NCI-H446 (cell line): Measurements from ENCODE around the gene IPO9.
A peak's percentile ranks its signal among the peaks of the same experiment; 100 is the strongest.
"Not testable (repeated sequence)": the region's sequence is repeated elsewhere in the genome, so short reads cannot be mapped to it uniquely, and the experiment has no call there.

Experiments
- DNase-seq, 2 experiments: peaks; one replicate each; lab custom pipeline; 2025; lab: John Stamatoyannopoulos, UW

IPO9 gene

DNA sequence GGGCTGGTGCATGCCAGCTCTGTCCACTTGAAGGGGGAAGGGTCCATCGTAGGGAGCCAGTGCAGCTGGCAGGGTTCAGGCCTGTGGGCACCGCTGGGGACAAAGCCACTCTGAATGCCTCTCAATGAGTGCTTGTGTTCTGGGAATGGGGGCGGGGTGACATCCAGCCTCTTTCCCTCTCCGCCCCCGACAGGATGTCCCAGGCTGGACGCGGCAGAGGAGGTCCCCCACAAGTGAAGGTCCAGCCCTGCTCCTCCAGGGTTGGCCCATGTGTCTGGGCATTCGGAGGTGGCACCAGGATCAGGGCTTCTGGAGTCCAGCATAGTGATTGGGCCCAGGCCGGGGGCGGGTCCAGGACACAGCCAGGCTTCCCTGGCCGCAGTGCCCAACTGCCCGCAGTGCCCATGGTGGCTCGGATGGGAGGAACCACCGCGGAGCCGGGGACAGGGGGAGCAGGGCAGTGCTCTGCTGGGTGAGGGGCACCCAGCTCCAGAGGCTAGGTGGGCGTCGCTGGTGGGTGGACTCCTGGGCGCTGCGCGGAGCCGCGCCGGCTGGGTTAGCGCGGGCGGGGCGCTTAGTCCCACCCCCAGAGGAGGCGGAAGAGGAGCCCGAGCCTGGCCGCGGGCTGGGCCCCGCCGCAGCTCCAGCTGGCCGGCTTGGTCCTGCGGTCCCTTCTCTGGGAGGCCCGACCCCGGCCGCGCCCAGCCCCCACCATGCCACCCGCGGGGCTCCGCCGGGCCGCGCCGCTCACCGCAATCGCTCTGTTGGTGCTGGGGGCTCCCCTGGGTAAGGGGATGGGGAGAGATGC is 59.5 kb downstream of the IPO9 start, which contains the start of gene SHISA4:
TSS of gene SHISA4 (plus strand) at position 617 of the 808 bp plus-strand sequence. CDS start at position 714, 97 bp downstream.
- DNase-seq, result no peak

DNA sequence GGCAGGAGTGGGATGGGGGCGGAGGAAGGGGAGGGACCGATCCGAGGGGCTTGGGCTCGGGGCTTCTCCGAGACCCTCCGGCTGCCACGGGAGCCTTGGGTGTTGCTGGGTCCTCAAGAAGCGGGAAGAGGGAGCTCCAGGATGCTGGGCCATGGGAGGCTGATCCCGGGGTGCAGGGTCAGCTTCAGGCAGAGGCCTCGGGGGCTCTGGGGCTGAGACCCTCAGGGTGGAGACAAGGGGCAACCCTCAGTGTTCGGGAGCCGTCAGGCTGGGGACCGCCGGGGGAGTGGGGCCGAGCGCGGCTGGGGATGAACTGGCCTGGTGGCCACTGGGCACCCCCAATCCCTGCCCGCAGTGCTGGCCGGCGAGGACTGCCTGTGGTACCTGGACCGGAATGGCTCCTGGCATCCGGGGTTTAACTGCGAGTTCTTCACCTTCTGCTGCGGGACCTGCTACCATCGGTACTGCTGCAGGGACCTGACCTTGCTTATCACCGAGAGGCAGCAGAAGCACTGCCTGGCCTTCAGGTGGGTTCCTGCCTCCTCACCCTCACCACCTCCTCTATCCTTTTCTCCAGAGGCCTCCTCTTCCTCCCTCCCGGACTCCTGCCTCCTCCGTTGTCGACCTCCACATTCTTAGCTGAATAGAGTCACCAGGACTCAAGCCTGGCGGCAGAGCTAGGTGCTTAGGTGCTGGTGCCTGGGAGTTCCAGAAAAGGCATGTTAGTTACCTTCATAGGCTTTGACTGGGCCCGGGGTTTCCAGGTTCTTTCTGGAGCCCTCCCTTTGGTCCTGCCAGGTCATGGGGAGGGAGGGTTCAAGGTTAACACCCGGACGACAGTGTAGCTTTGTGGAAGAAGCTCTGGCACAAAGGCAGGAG is 60.4 kb downstream of the IPO9 start:
- DNase-seq, result no peak

DNA sequence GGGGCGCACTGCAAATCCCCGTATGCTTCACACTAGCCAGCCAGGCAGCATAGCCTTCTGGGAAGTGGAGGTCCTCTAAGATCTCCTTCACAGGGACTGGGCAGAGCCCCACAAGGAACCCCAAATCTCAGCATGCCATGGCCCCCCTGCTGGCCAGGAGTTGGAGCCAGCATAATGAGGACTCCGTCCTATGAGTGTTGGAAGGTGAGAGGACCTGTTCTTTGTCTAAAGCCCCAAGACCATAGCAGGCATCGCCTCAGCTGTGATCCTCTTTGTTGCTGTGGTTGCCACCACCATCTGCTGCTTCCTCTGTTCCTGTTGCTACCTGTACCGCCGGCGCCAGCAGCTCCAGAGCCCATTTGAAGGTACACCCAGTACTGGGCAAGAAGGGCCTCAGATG is 61.3 kb downstream of the IPO9 start:
- no peak for DNase-seq

DNA sequence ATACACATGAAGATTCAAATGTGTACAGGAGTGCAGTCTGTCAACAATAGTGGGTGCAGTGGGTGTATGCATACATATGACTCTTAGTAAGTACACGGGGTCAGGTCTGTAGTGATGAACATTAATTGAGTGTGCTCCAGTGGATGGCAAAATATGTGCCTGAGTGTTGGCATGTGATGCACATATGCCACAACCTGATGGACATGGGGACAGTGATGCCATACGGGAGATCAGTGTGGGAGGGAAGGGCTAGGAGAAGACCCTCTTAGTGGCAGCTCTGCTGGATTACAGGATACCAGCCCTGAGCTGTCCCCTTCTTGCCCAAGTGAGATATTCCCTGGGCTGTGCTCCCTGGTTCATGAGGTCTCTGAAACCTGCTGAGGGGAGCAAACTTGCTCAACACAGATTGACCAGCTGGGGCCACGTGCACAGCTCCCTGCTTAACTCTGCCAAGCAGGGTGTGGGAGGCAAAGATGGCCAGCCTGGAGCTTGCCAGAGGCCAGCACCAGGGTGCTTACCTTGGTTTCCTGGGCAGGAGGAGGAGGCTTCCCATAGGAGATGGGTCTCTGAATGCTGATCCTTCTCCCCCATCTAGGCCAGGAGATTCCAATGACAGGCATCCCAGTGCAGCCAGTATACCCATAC is 62.0 kb downstream of the IPO9 start:
- no peak for DNase-seq

DNA sequence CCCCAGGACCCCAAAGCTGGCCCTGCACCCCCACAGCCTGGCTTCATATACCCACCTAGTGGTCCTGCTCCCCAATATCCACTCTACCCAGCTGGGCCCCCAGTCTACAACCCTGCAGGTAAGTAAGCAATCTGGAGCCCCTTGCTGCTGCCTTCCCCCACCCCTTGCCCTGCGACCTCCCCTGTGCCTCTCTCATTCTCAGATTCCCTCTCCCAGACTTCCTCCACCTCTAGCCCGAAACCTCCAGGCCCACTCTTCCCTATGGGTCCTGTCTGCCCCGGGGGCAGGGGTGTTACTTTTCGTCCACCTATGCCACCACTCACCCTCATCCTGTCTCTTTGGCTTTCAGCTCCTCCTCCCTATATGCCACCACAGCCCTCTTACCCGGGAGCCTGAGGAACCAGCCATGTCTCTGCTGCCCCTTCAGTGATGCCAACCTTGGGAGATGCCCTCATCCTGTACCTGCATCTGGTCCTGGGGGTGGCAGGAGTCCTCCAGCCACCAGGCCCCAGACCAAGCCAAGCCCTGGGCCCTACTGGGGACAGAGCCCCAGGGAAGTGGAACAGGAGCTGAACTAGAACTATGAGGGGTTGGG is 62.6 kb downstream of the IPO9 start:
- DNase-seq, result no peak

DNA sequence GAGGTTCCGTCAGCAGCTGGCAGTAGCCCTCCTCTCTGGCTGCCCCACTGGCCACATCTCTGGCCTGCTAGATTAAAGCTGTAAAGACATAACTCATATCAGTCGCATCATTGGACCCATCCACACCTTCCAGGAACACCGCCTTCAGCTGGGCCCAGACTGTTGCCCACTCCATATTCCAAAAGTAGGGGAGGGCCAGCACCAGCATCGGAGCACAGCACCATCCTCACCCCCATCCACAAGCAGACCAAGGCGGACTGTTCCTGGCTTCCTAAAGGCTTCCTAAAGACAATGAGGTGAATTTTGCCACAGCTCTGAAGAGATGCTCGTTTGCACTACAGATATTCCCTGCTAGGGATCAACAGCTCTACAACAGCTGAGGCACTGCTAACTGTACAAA is 63.3 kb downstream of the IPO9 start:
- DNase-seq, result no peak

DNA sequence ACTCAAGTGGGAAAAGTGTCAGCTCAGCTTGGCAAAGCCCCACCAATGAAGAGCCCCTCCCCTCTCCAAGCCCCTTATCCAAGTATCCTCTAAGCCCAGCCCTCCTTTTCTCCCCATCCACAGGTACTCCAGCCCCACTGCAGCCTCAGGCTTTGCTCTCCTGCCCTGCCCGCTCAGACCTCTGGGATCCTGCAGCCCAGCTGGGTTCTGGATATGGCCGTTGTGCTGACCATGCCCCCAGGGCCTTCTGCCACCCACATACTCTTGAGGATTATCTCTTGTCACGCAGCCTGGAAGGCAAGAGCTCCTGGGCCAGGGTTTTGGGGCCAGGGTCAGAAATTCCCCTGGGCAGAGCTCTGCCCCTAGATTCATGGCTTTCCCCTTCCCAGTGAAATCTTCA is 64.5 kb downstream of the IPO9 start:
- DNase-seq, result no peak

DNA sequence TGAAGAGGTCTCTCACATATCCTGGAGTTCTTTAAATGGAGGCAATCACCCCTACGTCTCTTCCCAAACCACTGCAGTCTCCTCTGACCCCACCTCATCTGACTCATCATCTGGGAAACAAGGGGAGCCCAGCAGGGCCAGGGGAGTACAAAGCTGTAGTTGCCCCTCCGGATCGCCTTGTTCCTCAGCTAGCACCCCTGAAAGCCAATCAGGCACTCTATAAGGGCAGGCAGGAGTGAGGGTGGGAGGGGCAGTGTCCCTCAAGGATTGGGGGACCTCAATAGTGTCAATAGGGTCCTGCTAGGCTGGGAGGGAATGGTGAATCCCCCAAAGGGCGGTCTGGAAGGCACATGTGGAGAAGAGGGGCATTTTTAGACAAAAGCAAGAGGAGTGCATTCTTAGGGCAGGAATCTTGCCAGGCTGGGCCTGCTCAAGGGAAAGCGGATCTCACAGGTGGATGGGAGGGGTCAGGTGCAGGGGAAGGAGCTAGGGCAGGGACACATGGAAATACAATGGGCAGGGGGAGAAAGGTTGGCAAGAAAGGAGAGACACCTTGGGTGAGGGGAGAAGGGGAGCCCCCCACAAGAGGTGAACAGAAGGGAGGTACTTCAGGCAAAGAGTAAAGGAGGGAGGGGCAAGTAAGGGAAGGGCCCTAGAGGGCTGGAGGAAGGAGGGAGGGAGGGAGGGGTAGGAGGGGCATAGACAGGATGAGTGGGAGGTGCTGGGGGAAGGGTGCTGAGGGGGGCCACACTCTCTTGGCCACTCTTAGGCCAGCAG is 65.6 kb downstream of the IPO9 start:
- DNase-seq, result no peak

DNA sequence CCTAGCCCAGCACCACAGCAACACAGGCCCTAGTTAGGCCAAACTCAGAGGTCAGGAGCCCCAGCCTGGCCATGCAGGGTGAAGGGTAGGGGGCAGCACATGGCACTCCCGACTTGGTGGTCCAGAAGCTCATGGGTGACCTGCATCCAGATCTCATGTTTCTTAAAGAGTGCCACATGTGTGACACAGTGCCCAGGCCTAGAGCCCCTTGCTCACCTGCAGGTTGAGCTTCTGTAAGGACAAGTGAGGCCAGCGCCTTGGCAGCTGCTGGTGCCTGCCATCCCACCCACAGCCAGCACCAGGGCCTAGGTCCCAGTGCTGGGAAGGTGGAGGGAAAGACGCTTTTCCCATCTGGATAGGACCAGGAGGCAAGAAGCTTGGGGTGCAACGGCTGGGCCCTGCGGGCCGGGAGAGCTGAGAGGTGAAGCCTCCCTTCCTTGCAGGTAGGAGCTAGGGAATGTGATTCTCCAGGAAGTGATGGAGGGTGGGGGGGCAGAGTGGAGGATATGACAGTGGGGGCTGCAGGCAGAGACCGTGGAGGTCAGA is 66.2 kb downstream of the IPO9 start:
- DNase-seq, result no peak

DNA sequence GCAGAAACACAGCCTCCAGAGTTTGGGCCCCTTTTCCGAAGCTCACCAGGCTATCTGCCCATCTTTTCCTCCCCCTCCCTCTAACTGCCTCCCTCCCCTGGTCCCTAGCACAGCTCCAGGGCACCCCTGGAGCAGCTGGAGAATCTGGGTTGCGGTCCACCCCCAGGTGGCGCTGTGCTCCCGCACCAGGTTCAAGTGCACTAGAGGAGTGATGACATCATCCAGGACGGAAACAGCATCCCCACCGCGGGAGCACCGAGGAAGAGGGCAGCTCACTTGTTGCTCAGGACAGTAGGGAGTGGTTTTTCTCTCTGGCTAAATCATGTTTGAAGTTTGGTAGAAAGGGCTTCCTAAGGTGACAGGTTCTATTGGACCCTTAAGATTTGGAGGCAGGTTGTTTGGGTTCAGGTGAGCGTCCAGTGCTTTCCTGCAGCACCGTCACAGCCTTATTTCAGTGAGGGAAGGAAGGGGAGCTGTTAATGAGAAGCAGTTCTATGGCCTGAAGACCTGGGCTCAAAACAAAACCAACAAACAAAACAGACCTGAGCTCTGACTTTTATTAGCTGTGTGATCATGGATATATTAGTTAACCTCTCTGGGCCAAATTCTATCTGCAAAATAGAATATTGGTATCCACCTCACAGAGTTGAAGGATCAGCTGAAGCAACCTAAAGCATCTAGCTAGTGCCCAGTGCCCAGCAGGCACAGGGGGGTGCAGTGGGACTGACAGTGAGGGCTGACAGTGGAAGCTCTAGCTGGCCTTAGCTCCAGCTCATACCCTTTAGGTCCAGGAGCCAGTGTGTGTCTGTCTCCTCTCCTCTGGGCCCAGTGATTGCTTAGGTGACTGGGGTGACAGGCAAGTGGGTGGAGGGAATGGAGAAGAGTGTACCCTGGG is 67.2 kb downstream of the IPO9 start:
- peak; percentile 67 to 90 for DNase-seq

DNA sequence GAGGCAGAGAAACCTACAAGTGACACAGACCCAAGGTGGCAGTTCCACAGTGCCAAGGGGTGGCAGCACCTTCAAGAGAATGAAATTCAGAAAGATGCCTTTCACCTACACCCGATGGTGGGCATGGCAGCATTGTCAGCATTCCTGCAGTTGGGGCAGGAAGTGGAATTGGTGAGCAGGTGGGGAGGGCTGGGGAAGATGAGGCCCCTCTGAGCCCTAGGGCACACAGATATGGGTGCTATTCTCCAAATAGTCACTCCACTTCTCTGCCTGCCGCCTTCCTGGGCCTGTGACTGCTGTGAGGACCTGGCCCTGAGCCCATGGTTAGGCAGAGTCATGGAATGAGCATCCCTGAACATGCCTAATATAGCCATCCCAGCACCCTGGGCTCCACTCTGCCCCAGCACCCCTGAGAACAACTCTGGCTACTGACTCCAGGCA is 68.0 kb downstream of the IPO9 start:
- DNase-seq, result no peak

DNA sequence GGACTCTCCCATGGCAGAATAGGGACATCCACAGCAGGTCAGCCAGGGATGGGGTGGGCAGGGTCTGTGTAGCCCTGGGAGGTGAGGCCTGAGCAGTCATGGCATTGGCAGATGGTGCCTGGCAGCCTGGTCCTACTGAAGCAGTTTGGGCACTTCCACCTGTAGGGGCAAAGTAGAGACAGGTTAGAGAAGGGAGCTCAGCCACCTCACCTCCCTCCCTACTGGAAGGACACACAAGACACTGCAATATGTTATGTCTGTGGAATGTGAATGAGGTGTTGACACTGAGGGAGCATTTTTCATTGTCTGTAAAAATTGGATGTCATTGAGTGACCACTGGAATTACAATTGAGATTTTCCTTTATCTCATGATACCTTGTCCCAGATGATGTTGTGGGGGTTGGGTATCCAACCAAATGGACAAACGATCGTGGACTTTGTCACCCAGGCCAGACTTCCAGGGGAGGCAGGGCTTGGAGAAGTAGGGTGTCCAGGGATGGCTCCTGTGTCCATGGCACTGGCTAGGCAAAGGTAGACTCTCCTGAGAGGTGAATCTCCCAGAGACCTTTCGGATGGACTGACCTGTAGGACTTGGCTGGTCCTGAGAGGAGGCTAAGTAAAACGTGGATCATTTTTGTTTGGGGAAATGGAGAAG is 69.4 kb downstream of the IPO9 start:
- no peak for DNase-seq

DNA sequence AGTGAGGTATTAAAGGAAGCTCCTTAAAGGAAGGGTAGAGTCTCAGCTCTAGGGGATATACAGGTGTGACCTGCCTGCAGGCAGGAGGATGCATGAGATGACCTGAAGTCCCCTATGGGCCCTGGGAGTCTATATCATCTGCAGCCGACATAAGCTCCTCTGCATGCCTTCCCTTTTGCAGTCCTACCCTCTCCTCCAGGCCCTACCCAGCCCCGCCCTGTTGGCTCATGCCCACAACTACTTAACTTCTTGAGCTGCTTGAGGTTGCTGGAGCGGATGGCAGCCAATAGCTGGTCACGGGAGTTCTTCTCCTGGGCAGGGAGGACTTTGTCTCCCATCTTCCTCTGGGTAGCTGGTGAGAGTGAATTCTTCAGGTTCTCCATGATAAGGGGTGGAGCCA is 70.0 kb downstream of the IPO9 start:
- no peak for DNase-seq

DNA sequence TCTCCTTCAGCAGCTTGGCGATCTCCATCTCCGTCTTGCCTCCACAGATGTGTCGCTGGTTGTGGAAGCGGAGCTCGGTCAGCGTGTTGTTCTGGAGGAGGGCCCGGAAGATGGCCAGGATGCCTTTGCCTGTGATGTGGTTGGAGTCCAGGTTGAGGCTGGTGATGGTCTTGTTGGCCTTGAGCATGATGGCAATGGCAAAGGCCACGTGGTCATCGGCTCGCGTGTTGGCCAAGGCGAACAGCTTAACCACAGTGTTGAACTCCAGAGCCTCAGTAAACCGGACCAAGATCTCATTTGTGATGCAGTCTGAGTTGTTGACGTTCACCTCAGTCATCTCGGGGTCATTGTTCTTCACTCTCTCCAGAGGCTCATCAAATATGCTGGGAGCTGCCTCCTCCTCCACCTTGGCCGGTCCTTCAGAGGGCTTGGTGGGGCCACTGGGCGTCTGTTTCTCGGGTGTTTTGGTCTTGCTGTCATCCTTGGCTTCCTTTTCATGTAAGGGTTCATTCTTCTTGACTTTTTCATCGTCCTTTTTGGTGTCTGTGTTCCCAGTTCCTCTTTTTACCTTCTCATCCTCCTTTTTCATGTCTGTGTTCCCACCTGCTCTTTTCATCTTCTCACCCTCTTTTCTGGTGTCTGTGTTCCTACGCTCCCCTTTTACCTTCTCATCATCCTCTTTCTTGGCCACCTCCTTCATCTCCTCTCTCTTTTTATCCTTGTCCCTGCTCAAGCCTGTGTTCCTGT is 70.9 kb downstream of the IPO9 start:
- no peak for DNase-seq

DNA sequence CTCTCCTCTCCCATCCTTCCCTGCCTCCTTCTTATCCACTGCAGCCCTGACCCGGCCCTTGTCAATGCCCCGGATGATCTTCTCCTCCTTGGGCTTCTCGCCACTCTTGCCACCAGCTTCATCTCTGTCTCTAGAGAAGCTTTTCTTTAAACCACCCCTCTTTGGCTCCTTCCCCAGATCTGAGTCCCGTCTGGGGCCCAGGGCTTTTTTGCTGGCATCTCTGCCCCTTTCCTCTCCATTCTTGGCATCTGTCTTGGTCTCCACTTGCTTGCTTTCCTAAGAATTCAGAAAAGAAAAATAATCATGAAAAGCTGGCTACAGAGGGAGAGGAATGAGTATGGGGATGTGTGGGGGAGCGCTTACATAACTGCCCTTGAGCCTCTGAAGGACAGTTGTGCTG is 71.5 kb downstream of the IPO9 start:
- peak in 1 of 2 experiments; percentile 61 for DNase-seq

DNA sequence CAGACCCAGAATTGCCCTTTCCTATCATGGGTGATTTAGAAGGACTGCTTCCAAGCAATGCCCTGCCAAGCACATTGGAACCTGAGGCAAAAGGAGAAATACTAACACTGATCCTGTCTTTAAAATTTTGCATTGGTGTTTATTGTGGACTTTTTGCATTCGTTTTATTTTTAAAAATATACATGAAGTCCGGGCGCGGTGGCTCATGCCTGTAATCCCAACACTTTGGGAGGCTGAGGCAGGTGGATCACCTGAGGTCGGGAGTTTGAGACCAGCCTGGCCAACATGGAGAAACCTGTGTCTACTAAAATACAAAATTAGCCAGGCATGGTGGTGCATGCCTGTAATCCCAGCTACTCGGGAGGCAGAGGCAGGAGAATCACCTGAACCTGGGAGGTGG is 72.1 kb downstream of the IPO9 start:
- not testable (repeated sequence) for DNase-seq

DNA sequence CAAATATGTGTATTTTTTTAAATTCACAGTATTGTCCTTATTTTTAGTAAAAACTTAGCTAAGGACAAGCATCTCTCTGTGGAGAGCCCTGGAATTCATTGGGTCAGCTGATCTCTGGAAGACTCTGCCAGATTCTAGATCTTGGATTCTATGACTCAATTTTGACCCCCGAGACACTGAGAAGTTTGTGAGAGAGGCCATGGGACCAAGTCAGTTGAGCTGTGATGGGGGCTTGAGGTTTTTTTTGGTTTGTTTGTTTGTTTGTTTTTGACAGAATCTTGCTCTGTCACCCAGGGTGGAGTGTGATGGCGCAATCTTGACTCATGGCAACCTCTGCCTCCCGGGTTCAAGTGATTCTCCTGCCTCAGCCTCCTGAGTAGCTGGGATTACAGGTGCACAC is 73.2 kb downstream of the IPO9 start:
- DNase-seq, result no peak

DNA sequence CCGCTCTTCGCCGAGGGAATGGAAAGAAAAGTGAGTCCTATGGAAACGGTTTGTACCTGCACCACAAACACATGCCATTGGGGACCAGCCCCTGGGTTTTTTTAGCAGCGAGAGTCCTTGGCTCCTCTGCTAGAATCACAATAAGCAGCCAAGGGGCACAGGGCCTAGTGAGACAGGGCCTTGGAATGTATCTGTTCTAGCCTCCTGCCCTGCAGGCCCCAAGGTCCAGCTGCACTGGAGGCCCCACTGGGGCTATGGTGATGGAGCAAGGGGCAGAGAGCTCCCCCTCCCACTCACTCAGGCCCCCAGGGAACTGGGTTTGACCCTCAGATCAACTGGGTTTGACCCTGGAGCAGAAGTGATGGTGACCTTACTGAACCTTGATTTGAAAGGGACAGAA is 74.2 kb downstream of the IPO9 start:
- no peak for DNase-seq

DNA sequence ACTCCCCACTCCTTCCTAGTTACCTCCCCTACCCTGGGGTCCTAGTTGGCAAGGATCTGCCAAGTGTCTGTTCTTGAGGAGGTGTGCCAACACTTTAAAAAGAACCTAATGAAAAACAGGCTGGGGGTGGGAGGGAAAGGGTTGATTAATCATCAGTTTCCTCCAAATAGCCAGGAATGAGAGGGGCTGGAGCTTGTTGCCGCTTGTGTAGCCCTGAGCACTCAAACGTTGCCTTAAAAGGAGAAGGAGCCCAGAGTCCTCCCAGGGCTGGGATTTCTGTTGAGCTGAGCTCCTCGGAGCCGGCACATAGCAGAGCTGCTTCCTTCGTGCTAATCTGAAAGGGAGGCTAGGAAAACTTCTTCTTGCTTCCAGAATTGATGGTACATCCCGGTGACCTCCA is 75.6 kb downstream of the IPO9 start:
- DNase-seq, result no peak
